HEK293 (cell line): Measurements from ENCODE around the gene FOXB1.

ENCODE experiments used
- CTCF ChIA-PET: fragments of 350-600 bp; formaldehyde crosslinking; extraction: SDS; loops from one replicate; lab custom pipeline; 2021; ENCODE audit warnings: antibody characterized with exemption; lab: Yijun Ruan, JAX
- POLR2A ChIA-PET: fragments of 300-600 bp; formaldehyde crosslinking; extraction: SDS; loops from one replicate; lab custom pipeline; 2020; ENCODE audit warnings: antibody characterized with exemption, inconsistent platforms; lab: Yijun Ruan, JAX
- H3K27ac ChIP-seq: fragments of 200-500 bp; sonication (Bioruptor generic); 2 replicates; pipeline ENCODE4 v1.5.1; 2014; ENCODE audit warnings: low read depth, low read length, control low read depth, inconsistent platforms; ENCODE audit errors: extremely low read depth
- H3K36me3 ChIP-seq, 2 experiments: fragments of 200-500 bp in 1 of 2; sonication (Bioruptor generic) in 1 of 2; 1 replicate in 1 of 2; 2 replicates in 1 of 2; pipeline ENCODE4 v1.5.1; 2014 to 2017; ENCODE audit warnings: inconsistent platforms in 2 of 2, low read length in 2 of 2; ENCODE audit not compliant: control insufficient read depth in 2 of 2, insufficient read depth in 1 of 2
- H3K4me1 ChIP-seq: fragments of 200-500 bp; sonication (Bioruptor generic); 2 replicates; pipeline ENCODE4 v1.5.1; 2014; ENCODE audit warnings: mild to moderate bottlenecking, low read length, inconsistent platforms; ENCODE audit not compliant: control insufficient read depth, insufficient read depth
- H3K4me3 ChIP-seq: 2 replicates; pipeline ENCODE4 v1.5.1; 2011; ENCODE audit warnings: low read depth, mild to moderate bottlenecking, control low read depth, low read length, moderate library complexity
- H3K9me3 ChIP-seq: fragments of 200-500 bp; sonication (Bioruptor generic); 2 replicates; pipeline ENCODE4 v1.5.1; 2014; ENCODE audit warnings: low read depth, low read length, inconsistent platforms; ENCODE audit not compliant: control insufficient read depth, insufficient read depth
- GFI1B ChIP-seq: fragments of 450-650 bp; formaldehyde crosslinking; IDR thresholded peaks from 2 replicates; pipeline ENCODE4 v1.5.1; 2016; ENCODE audit warnings: missing biosample characterization, missing genetic modification characterization
- KLF7 ChIP-seq: fragments of 450-650 bp; formaldehyde crosslinking; IDR thresholded peaks from 2 replicates; pipeline ENCODE4 v1.5.1; 2016; ENCODE audit warnings: missing biosample characterization, missing genetic modification characterization, borderline replicate concordance
- KLF9 ChIP-seq: fragments of 450-650 bp; formaldehyde crosslinking; IDR thresholded peaks from 2 replicates; pipeline ENCODE4 v1.5.1; 2016; ENCODE audit warnings: missing biosample characterization, missing genetic modification characterization, low read depth
- PRDM1 ChIP-seq: fragments of 450-650 bp; formaldehyde crosslinking; IDR thresholded peaks from 2 replicates; pipeline ENCODE4; 2016; ENCODE audit warnings: missing biosample characterization, missing genetic modification characterization
- PRDM10 ChIP-seq: fragments of 450-650 bp; formaldehyde crosslinking; IDR thresholded peaks from 2 replicates; pipeline ENCODE4 v1.5.1; 2016; ENCODE audit warnings: missing biosample characterization, missing genetic modification characterization
- PRDM4 ChIP-seq: fragments of 450-650 bp; formaldehyde crosslinking; IDR thresholded peaks from 2 replicates; pipeline ENCODE4 v1.5.1; 2017; ENCODE audit warnings: missing biosample characterization, missing genetic modification characterization
- SCRT1 ChIP-seq: fragments of 450-650 bp; formaldehyde crosslinking; IDR thresholded peaks from 2 replicates; pipeline ENCODE4 v1.5.1; 2016; ENCODE audit warnings: missing biosample characterization, missing genetic modification characterization, borderline replicate concordance
- SCRT2 ChIP-seq: fragments of 450-650 bp; formaldehyde crosslinking; IDR thresholded peaks from 2 replicates; pipeline ENCODE4 v1.5.1; 2016; ENCODE audit warnings: missing biosample characterization, missing genetic modification characterization
- SP2 ChIP-seq: fragments of 450-650 bp; formaldehyde crosslinking; IDR thresholded peaks from 2 replicates; pipeline ENCODE4 v1.5.1; 2016; ENCODE audit warnings: missing biosample characterization, missing genetic modification characterization
- ZBTB44 ChIP-seq: fragments of 450-650 bp; IDR thresholded peaks from 2 replicates; pipeline ENCODE4 v1.5.1; 2018; ENCODE audit warnings: missing biosample characterization, mild to moderate bottlenecking, missing genetic modification characterization
- ZEB2 ChIP-seq: fragments of 450-650 bp; formaldehyde crosslinking; IDR thresholded peaks from 2 replicates; pipeline ENCODE4 v1.5.1; 2016; ENCODE audit warnings: missing biosample characterization, missing genetic modification characterization
- ZNF10 ChIP-seq: fragments of 450-650 bp; formaldehyde crosslinking; IDR thresholded peaks from 2 replicates; pipeline ENCODE4 v1.5.1; 2017; ENCODE audit warnings: missing biosample characterization, missing genetic modification characterization
- ZNF211 ChIP-seq: fragments of 450-650 bp; formaldehyde crosslinking; IDR thresholded peaks from 2 replicates; pipeline ENCODE4 v1.5.1; 2016; ENCODE audit warnings: low read depth, missing biosample characterization, missing genetic modification characterization
- ZNF341 ChIP-seq: fragments of 450-650 bp; formaldehyde crosslinking; IDR thresholded peaks from 2 replicates; pipeline ENCODE4; 2016; ENCODE audit warnings: low read depth, missing biosample characterization, missing genetic modification characterization
- ZNF548 ChIP-seq: fragments of 450-650 bp; formaldehyde crosslinking; IDR thresholded peaks from 2 replicates; pipeline ENCODE4 v1.5.1; 2016; ENCODE audit warnings: missing biosample characterization, missing genetic modification characterization
- ZNF571 ChIP-seq: fragments of 450-650 bp; formaldehyde crosslinking; IDR thresholded peaks from 2 replicates; pipeline ENCODE4 v1.5.0; 2017; ENCODE audit warnings: missing biosample characterization, missing genetic modification characterization
- ZNF596 ChIP-seq: fragments of 450-650 bp; IDR thresholded peaks from 2 replicates; pipeline ENCODE4 v1.5.0; 2018; ENCODE audit warnings: missing biosample characterization, mild to moderate bottlenecking, missing genetic modification characterization, moderate library complexity
- ZNF600 ChIP-seq: fragments of 450-650 bp; formaldehyde crosslinking; IDR thresholded peaks from 2 replicates; pipeline ENCODE4 v1.5.1; 2016; ENCODE audit warnings: missing biosample characterization, missing genetic modification characterization
- ZNF624 ChIP-seq: fragments of 450-650 bp; formaldehyde crosslinking; IDR thresholded peaks from 2 replicates; pipeline ENCODE4 v1.5.1; 2017; ENCODE audit warnings: missing biosample characterization, missing genetic modification characterization
- ZNF629 ChIP-seq: fragments of 450-650 bp; formaldehyde crosslinking; IDR thresholded peaks from 2 replicates; pipeline ENCODE4 v1.5.1; 2017; ENCODE audit warnings: missing biosample characterization, missing genetic modification characterization
- ZNF677 ChIP-seq: fragments of 450-650 bp; IDR thresholded peaks from 2 replicates; pipeline ENCODE4 v1.5.0; 2018; ENCODE audit warnings: missing biosample characterization, mild to moderate bottlenecking, missing genetic modification characterization, moderate library complexity
- ZNF843 ChIP-seq: fragments of 450-650 bp; formaldehyde crosslinking; IDR thresholded peaks from 2 replicates; pipeline ENCODE4 v1.5.1; 2016; ENCODE audit warnings: missing biosample characterization, missing genetic modification characterization
- ZSCAN30 ChIP-seq: fragments of 450-650 bp; IDR thresholded peaks from 2 replicates; pipeline ENCODE4 v1.5.1; 2018; ENCODE audit warnings: missing biosample characterization, mild to moderate bottlenecking, missing genetic modification characterization, moderate library complexity
- TF ChIP-seq, protein P1 (sequence below): fragments of 450-650 bp; formaldehyde crosslinking; IDR thresholded peaks from 2 replicates; pipeline ENCODE4 v1.5.1; 2016; ENCODE audit warnings: missing biosample characterization, missing genetic modification characterization

FOXB1 gene

GRCh38 chr15:59997070-59997701 lies 6.9 kb upstream of the FOXB1 start (continued):
- TF ChIP-seq ZNF629 = peak; percentile 11; the same call in 1 of the 2 replicates
- no peak for TF ChIP-seq ZNF624
- 0 out of 2 replicates have a peak, but pooled peaks have one; percentile 13 for TF ChIP-seq ZNF843
- TF ChIP-seq PRDM4 = no peak
- TF ChIP-seq ZNF341 = peak; percentile 98
- no peak for TF ChIP-seq ZNF677 (tag by site-specific recombination)
- TF ChIP-seq ZSCAN30 = peak; percentile 24; the same call in 1 of the 2 replicates
- TF ChIP-seq ZNF548 (tag by site-specific recombination) = no peak
- TF ChIP-seq ZBTB44 = 0 out of 2 replicates have a peak, but pooled peaks have one; percentile 9
- peak; percentile 64 for TF ChIP-seq ZNF600 (tag by site-specific recombination)
- peak; percentile 33 for TF ChIP-seq SP2
- TF ChIP-seq ZNF596 = peak; percentile 82; the same call in 1 of the 2 replicates
- TF ChIP-seq ZEB2 = peak; percentile 35; the same call in 1 of the 2 replicates
- peak; percentile 95 for TF ChIP-seq PRDM1 (tag by site-specific recombination)
- TF ChIP-seq, protein P1, sequence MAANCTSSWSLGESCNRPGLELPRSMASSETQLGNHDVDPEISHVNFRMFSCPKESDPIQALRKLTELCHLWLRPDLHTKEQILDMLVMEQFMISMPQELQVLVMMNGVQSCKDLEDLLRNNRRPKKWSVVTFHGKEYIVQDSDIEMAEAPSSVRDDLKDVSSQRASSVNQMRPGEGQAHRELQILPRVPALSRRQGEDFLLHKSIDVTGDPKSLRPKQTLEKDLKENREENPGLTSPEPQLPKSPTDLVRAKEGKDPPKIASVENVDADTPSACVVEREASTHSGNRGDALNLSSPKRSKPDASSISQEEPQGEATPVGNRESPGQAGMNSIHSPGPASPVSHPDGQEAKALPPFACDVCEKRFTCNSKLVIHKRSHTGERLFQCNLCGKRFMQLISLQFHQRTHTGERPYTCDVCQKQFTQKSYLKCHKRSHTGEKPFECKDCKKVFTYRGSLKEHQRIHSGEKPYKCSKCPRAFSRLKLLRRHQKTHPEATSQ (tag by site-specific recombination) = no peak
- peak; percentile 93 for TF ChIP-seq PRDM10 (tag by site-specific recombination)
- no peak for TF ChIP-seq ZNF571
- peak; percentile 55; the same call in 1 of the 2 replicates for TF ChIP-seq KLF9

DNA sequence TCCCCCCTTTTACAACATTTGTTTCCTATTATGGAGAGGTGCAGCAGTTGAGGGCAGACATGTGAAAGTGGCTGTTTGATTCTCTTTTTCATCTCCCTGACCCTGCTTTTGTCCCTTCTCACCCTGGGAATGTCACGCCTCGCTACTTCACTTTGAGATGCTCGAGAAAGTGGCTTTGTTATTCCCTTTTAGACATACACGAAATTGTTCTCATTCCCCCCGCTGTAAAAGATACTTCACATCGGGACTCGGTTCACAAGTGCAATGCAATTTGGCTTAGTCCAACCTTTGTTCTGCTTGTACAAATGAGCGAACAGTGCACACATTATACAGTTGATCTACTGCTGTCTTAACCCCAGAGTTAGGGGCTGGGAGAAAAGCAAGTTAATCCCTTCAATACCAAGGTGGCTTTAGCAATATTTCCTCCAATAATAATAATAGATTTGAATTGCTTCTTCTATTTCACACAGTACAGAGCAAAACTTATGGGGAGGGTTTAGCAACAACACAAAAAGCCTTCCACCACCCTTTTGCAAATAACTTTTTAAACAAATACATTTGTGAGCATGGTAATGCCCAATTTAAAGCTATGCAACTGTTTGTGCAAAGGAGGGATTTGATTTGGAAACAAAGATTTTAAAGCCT lies 5.7 kb upstream of the FOXB1 start:
- Histone ChIP-seq H3K36me3 (no peaks in the 10 kb centered on the region), H3K4me3 (no peak overlapping the region), H3K27ac (peak overlapping the region; percentile 41), H3K9me3 (no peaks in the 10 kb centered on the region), H3K4me1 (peaks cover 25% of the 10 kb centered on the region)
- TF ChIP-seq ZNF211 = no peak
- 0 out of 2 replicates have a peak, but pooled peaks have one; percentile 25 for TF ChIP-seq ZNF10 (tag by site-specific recombination)
- TF ChIP-seq KLF7 = no peak
- 0 out of 2 replicates have a peak, but pooled peaks have one; percentile 97 for TF ChIP-seq GFI1B
- TF ChIP-seq SCRT2 (tag by site-specific recombination) = no peak
- TF ChIP-seq SCRT1 = no peak
- ChIA-PET POLR2A (no interaction called here), CTCF (interaction anchor here (2.3 kb wide), 1 partner anchor 81 kb away, joined by 10 read pairs; no protein-coding TSS in a partner anchor)
